Chondrocyte (in vitro differentiated cells): ENCODE results near the gene MAK. TPM values are rescaled to one million over a fixed set of nuclear protein-coding genes. Genes with fewer than 3 reads are reported as not detected.

ENCODE experiments used
- DNase-seq: peaks from one replicate; pipeline ENCODE4 v3.0.0; 2021; ENCODE audit warnings: mixed read lengths, low spot score
- H3K27ac Mint-ChIP-seq: one replicate; pipeline ENCODE4 v1.8.0; 2021; ENCODE audit warnings: mild to moderate bottlenecking, moderate library complexity, mixed read lengths; ENCODE audit not compliant: unreplicated experiment
- H3K27me3 Mint-ChIP-seq: 2 replicates; pipeline ENCODE4 v1.8.0; 2021; ENCODE audit warnings: low read depth, mixed read lengths
- H3K36me3 Mint-ChIP-seq: 2 replicates; pipeline ENCODE4 v1.8.0; 2021; ENCODE audit warnings: low read depth, mixed read lengths
- H3K4me1 Mint-ChIP-seq: 2 replicates; pipeline ENCODE4 v1.8.0; 2021; ENCODE audit warnings: low read depth, mild to moderate bottlenecking, mixed read lengths
- H3K4me3 Mint-ChIP-seq: one replicate; pipeline ENCODE4 v1.8.0; 2021; ENCODE audit warnings: mild to moderate bottlenecking, moderate library complexity, mixed read lengths; ENCODE audit not compliant: unreplicated experiment
- H3K9me3 Mint-ChIP-seq: 2 replicates; pipeline ENCODE4 v1.8.0; 2021; ENCODE audit warnings: low read depth, mixed read lengths
- total RNA-seq: library from RNA; stranded (reverse); gene quantifications from 3 replicates; pipeline ENCODE4 v1.2.1, GENCODE V29; 2021
- TF ChIP-seq, protein P1 (sequence below): fragments of 200-600 bp; sonication (generic); IDR thresholded peaks from 2 replicates; pipeline ENCODE4 v1.5.0; 2021; ENCODE audit warnings: antibody characterized with exemption, mild to moderate bottlenecking, moderate library complexity

The MAK gene
- total RNA-seq, 1 donor from 2014 or later, result not detected

- DNase-seq, result no peak
- no peaks in the 10 kb centered on the region for H3K9me3 Mint-ChIP-seq
- TF ChIP-seq, protein P1, sequence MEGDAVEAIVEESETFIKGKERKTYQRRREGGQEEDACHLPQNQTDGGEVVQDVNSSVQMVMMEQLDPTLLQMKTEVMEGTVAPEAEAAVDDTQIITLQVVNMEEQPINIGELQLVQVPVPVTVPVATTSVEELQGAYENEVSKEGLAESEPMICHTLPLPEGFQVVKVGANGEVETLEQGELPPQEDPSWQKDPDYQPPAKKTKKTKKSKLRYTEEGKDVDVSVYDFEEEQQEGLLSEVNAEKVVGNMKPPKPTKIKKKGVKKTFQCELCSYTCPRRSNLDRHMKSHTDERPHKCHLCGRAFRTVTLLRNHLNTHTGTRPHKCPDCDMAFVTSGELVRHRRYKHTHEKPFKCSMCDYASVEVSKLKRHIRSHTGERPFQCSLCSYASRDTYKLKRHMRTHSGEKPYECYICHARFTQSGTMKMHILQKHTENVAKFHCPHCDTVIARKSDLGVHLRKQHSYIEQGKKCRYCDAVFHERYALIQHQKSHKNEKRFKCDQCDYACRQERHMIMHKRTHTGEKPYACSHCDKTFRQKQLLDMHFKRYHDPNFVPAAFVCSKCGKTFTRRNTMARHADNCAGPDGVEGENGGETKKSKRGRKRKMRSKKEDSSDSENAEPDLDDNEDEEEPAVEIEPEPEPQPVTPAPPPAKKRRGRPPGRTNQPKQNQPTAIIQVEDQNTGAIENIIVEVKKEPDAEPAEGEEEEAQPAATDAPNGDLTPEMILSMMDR, result no peak
These were observed 117.9 kb downstream of the MAK start for GRCh38 chr6:10720265-10720959.

GRCh38 chr6:10719964-10720264 lies 118.4 kb downstream of the MAK start:
- H3K27me3 Mint-ChIP-seq, result no peaks in the 10 kb centered on the region
- DNase-seq, result no peak
- TF ChIP-seq, protein P1, result no peak

More at GRCh38 chr6:10720265-10720959, 117.9 kb downstream of the MAK start:
- Mint-ChIP-seq H3K36me3 (peaks cover 2% of the 10 kb centered on the region), H3K27me3 (no peaks in the 10 kb centered on the region), H3K27ac (no peak overlapping the region), H3K4me3 (no peak overlapping the region), H3K4me1 (peaks cover 32% of the 10 kb centered on the region)

DNA sequence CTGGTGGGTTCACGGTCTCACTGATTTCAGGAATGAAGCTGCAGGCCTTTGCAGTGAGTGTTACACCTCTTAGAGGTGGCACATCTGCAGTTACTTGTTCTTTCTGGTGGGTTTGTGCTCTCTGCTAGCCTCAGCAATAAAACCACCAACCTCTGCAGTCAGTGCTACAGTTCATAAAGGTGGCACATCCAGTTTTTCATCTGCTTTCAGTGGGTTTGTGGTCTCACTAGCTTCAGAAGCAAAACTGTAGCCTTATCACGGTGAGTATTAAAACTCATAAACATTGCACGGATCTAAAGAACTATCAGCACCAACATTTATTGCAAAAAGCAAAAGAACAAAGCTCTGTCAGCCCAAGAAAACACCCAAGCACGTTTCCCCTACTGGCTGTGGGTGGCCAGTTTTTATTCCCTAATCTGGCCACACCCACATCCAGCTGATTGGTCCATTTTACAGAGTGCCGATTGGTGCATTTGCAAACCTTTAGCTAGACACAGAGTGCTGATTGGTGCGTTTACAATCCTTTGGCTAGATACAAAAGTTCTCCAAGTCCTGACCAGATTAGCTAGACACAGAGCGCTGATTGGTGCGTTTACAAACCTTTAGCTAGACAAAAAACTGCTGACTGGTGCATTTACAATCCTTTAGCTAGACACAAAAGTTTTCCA lies 118.9 kb downstream of the MAK start:
- Mint-ChIP-seq H3K27ac (no peak overlapping the region), H3K27me3 (no peaks in the 10 kb centered on the region), H3K36me3 (no peaks in the 10 kb centered on the region), H3K4me1 (peaks cover 22% of the 10 kb centered on the region), H3K9me3 (no peaks in the 10 kb centered on the region), H3K4me3 (no peak overlapping the region)
- no peak for DNase-seq
- TF ChIP-seq, protein P1, result no peak

More at GRCh38 chr6:10719964-10720264, 118.4 kb downstream of the MAK start:
- Mint-ChIP-seq H3K4me3 (no peak overlapping the region), H3K4me1 (peaks cover 27% of the 10 kb centered on the region), H3K27ac (no peak overlapping the region), H3K9me3 (no peaks in the 10 kb centered on the region), H3K36me3 (no peaks in the 10 kb centered on the region)

DNA sequence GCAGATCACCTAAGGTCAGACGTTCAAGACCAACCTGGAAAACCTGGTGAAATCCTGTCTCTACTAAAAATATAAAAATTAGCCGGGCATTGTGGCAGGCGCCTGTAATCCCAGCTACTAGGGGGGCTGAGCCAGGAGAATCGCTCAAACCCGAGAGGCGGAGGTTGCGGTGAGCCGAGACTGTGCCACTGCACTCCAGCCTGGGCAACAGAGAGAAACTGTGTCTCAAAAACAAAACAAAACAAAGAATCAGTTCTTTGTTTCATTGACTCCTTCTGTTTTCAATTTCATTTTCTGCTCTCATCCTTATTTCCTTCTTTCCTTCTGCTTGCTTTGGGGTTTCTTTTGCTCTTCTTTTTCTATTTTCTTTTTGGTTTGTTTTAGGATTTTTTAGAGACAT lies 124.4 kb downstream of the MAK start:
- no peak for DNase-seq
- Mint-ChIP-seq H3K4me1 (no peaks in the 10 kb centered on the region), H3K9me3 (no peaks in the 10 kb centered on the region), H3K27me3 (no peaks in the 10 kb centered on the region), H3K4me3 (no peak overlapping the region), H3K36me3 (peaks cover 2% of the 10 kb centered on the region), H3K27ac (no peak overlapping the region)
- TF ChIP-seq, protein P1, result no peak

Other genes with a start within 250 kb of the MAK start
- gene C6orf52, start 143.9 kb downstream of the MAK start, total RNA-seq, result 0.82 to 0.97 TPM in 2 of 3 replicates, not detected in the other
- 11.5 to 14.7 TPM (median 11.9 TPM) in 3 replicates for gene PAK1IP1, start 143.6 kb downstream of the MAK start, total RNA-seq
- 115 to 119 TPM (median 117 TPM) in 3 replicates for gene TMEM14C, start 115.5 kb downstream of the MAK start, total RNA-seq
- 45.5 to 65.9 TPM (median 50.5 TPM) in 3 replicates for gene TMEM14B, start 90.7 kb downstream of the MAK start, total RNA-seq
- gene GCM2, start 43.5 kb upstream of the MAK start, total RNA-seq, result not detected in 3 replicates
- gene SYCP2L, start 48.5 kb upstream of the MAK start, total RNA-seq, result 2.6 to 3.6 TPM (median 3.1 TPM) in 3 replicates
- 18.1 to 41.3 TPM (median 18.2 TPM) in 3 replicates for gene ELOVL2, start 205.8 kb upstream of the MAK start, total RNA-seq